H4 (cell line): ENCODE measurements around the gene RPL15. TPM values are rescaled to one million over a fixed set of nuclear protein-coding genes. Genes with fewer than 3 reads are reported as not detected.
"Not testable (repeated sequence)": the region's sequence is repeated elsewhere in the genome, so short reads cannot be mapped to it uniquely, and the experiment has no call there.

ENCODE experiments used
- DNase-seq: peaks from one replicate; pipeline ENCODE4 v3.0.0-alpha.2; 2015; ENCODE audit warnings: low spot score
- total RNA-seq: library from RNA; depleted of rRNA; stranded (reverse); fragments of >200 nt; shearing (Covaris generic); gene quantifications from 2 replicates; pipeline ENCODE4 v1.2.3, GENCODE V29; 2014; rRNA removed

The RPL15 gene
- total RNA-seq, result 2,293 and 2,465 TPM in 2 replicates

DNA sequence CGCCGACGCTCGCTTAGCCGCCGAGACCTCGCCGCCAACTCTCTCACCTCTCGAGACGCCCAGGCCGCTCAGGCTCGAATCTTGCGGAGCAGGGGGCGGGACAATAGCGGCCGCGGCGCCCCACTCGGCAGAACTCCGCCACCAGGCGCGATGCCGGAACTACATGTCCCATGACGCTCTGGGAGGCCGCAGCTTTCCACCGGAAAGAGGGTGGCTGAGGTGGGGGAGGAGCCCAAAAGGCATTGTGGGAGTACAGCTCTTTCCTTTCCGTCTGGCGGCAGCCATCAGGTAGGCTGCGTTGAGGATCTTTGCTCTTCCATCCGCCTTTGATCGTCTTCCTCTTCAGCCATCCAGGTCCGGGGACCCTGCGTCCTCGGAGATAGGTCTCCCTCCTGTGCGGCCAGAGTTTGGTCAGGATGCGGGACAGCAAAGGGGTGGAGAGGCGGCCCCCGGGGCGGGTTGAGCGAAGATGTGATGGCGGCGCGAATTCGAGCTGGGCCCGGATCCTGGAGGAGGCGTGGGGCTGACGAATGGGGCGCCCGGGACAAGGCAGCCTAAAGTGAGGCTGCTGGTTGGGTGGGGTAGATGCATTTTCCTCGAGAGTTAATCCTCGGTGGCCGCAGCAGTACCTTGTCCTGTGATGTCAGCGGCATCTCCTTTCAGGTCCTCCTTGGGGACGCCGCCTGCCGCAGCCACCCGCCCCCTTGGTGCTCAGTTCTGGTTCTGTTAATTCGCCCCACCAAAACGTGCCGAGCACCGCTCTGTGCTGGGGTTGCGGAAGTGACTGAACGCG lies at the start of gene RPL15, which contains the start of gene NKIRAS1:
TSS of gene RPL15 (plus strand) at position 247 of the 793 bp plus-strand sequence. CDS start 728 bp downstream, outside the sequence.
TSS of gene NKIRAS1 (minus strand) at position 105 of the 793 bp plus-strand sequence. CDS start 6,086 bp downstream, outside the sequence.
- DNase-seq, result peak; percentile 94

GRCh38 chr3:23867400-23867799 lies 49.5 kb upstream of the RPL15 start:
- DNase-seq, result no peak

DNA sequence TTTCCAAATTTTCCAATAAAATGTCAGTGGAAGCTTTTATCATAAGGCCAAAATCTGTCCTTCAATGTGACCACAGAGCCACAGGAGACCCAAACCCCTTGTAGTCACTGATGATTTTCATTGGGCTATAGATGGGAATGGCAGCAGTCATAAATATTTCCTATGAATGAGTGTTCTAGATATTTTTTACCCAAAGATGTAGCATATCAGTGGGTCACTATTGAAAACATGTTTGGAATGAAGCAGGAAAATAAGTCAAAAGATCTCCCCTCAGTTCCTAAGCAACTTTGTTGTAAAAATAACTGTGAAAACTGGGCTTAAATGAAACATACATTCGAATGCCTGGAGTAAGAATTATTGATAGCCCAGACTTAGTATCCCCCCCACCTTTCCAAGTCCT lies 49.1 kb upstream of the RPL15 start:
- no peak for DNase-seq

DNA sequence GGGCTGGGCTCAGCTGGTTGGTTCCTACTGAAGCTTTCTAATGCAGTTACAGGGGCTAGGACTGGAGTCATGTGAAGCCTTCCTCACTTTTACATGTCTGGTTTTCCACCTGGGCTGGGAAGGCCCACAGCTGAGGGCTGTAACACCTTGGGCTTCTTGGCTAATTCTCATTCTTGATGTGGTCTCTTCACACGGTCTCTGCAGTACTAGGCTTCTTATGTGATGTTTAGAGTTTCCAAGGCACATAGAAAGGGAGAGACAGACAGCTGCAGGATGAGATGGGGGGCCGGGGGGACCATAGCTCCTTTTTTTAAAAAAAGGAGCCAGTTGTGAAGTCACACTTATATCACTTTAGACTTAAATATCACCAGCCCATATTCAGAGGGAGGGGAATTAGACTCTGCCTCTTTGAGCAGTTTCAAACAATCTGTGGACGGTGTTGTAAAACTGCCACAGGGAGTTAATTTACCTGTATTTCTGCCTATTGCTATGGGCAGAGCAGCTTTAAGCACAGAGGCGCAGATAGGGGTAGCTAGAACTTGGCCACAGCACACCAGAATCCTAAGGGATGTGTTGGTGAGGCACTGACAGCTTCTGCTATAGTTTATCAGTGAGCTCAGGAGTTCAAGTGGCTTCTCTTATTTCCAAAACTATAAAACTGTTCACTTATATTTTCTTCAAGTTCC lies 46.8 kb upstream of the RPL15 start:
- DNase-seq, result no peak

GRCh38 chr3:23870663-23871043 lies 46.3 kb upstream of the RPL15 start:
- not testable (repeated sequence) for DNase-seq

DNA sequence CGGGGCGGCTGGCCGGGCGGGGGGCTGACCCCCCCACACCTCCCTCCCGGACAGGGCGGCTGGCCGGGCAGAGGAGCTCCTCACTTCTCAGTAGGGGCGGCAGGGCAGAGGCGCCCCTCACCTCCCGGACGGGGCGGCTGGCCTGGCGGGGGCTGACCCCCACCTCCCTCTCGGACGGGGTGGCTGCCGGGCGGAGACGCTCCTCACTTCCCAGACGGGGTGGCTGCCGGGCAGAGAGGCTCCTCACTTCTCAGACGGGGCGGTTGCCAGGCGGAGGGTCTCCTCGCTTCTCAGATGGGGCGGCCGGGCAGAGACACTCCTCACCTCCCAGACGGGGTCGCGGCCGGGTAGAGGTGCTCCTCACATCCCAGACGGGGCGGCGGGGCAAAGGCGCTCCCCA lies 45.6 kb upstream of the RPL15 start:
- DNase-seq, result not testable (repeated sequence)

DNA sequence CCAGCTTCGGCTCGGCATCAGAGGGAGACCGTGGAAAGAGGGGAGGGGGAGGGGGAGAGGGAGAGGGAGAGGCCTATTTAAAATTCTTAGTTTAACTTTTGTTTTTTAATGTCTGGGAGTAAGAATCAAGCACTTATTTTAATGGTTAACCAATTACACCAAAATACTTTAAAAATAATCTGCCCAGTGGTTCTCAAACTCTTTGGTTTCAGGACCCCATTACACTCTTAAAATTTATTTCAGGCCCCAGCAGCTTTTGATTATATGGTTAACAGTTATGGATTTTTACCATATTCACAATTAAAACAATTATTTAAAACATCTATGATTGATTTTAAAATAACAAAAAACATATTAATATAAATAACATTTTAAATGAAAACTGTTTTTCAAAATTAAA lies 44.6 kb upstream of the RPL15 start:
- no peak for DNase-seq

DNA sequence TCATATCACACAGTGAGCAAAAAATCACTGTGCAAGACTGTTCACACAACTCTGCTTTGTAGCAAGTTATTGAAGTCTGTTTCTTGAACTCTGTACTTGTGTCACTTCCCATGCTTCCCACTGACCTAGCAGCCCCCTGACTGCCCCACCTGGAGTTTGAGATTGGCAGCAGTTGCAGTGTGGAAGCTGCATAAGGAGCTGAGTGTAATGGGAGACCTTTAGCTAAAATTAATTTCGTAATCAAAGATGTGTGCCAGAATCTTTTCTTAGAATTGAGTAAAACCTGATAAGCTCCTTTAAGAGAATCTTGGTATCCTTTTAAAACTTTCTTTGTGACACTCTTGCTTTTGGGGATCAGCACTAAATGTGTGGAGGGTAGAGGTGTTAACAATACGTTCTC lies 43.0 kb upstream of the RPL15 start:
- no peak for DNase-seq

DNA sequence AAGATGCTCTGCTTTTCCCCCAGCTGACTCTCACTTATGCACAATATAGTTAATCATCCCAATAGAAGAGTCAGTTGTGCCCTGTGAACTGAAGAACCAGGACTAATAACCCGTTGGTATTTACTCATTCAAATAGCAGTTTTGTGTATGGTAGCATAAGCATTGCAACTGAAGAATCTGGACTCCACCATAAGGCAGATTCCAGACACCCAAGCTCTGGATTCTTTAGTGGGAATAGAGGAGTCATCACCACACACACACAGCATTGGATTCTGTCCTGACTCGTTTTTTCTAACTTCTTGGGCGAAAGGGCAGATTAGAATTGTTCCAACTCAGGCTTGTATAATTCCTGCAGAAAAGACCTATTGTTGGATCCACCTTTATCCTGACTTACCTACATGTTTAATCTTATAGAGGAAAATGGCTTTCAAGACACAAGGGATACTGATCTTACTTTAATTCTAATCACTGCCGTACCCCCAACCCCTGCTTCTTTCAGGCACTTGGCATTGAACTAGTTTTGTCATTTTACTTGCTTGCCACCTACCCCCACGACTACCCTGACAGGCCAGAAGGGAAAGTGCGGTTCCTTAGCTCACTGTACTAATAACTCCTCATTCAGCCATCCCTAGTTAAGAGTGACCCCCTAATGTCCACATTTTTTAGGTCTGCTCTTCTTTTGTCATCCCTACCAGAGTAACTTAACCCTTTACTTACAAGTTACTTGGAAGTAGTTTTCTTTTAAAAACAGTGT lies 42.4 kb upstream of the RPL15 start:
- no peak for DNase-seq

DNA sequence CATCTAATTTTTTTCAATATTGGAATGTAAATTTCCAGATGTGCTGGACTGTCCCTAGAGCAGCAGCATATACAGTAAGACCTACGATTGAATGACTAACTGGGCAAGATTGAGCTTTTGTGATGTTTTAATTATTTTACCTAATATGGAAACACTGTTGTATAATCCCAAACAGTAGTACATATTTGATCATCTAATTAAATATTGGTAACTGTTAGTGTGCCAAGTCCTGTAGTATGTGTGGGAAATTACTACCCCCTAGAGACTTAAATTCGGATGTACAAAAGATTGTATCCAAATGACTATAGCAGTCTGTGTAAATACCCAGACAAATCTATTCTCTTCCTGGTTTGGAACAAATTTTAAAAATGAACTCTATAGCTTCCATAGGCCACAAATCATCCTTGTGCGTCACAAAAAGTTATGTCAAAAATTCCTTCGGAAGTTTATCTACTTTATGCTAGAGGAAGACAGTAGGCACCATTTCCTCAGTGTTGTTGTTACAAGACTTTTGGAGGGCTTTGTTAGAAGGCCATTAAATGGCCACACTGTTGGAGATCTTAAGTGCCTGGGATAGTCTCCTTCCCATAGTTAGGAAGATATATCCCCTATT lies 41.7 kb upstream of the RPL15 start:
- DNase-seq, result no peak

DNA sequence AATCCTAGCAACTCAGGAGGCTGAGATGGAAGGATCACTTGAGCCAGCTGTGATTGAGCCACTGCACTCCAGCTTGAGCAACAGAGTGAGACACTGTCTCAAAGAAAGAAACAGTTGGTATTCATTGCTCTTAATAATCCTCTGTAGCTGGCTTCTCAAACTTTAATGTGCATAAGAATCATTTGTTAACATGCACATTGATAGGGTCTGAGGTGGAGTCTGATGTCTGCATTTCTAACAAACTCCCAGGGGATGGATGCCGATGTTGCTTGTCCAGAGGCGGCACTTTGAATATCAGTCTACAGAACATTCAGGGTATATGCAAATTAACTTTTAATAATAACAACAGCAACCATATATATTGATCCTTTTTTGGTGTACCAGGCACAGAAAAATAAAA lies 40.0 kb upstream of the RPL15 start:
- no peak for DNase-seq

- DNase-seq, result peak; percentile 74
These were observed 39.5 kb upstream of the RPL15 start for GRCh38 chr3:23877329-23877980.

- no peak for DNase-seq
These were observed 37.4 kb upstream of the RPL15 start for GRCh38 chr3:23879485-23879884.

DNA sequence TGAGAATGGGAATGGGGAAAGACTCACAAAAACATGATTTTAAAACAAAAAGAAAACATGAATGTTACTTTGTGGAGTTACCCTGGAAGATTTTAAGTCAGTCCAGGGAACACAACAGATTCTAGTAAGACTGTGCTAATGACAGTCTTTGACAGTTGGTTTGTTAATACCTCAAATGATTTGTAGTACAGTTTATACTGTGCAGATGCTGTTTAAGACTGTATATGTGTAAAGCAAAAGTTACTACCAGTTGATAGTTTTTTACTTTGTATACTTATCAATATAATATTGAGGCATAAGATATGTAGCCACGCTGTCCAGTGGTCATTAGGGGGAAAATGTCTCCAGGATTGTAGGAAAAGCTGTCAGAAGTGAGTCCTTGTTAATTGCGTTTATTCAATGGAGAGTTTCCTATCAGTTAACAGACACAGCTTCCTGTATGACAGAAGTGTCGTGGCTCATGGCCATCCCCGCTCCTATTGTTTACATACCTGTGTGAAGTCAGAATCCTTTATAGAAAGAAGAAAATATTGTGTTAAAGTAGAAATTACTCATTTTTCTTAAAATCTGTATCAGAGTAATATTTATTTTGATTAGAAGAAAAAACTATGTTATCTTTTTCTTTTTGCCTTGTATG lies 36.1 kb upstream of the RPL15 start:
- no peak for DNase-seq

DNA sequence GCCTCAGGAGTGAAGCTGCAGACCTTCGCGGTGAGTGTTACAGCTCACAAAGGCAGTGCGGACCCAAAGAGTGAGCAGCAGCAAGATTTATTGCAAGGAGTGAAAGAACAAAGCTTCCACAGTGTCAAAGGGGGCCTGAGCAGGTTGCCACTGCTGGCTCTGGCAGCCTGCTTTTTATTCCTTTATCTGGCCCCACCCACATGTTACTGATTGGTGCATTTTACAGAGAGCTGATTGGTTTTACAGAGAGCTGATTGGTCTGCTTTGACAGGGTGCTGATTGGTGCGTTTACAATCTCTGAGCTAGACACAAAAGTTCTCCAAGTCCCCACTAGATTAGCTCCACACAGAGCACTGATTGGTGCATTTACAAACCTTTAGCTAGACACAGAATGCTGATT lies 34.9 kb upstream of the RPL15 start:
- not testable (repeated sequence) for DNase-seq

- no peak for DNase-seq
These were observed 34.4 kb upstream of the RPL15 start for GRCh38 chr3:23882487-23882918.

DNA sequence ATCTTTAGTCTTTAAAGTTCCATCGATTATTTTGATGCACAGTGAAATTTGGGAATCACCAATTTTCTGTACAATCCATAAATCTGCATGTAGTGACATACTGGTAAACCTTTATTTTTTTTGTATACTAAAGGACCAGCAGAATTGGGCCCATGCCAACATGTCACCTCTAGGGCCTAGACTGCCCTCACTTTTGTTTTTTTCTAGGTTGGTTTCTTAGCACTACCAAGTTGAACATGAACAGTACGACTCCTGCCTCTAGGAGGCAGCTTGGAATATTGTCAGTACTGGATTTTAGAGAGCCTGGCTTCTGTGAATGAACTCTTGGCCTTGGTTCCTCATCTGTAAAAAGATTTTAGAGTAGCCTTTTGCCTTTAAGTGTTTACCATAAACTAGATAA lies 32.5 kb upstream of the RPL15 start:
- DNase-seq, result no peak

GRCh38 chr3:23885210-23885609 lies 31.7 kb upstream of the RPL15 start:
- DNase-seq, result no peak

- no peak for DNase-seq
These were observed 30.6 kb upstream of the RPL15 start for GRCh38 chr3:23886311-23886710.

DNA sequence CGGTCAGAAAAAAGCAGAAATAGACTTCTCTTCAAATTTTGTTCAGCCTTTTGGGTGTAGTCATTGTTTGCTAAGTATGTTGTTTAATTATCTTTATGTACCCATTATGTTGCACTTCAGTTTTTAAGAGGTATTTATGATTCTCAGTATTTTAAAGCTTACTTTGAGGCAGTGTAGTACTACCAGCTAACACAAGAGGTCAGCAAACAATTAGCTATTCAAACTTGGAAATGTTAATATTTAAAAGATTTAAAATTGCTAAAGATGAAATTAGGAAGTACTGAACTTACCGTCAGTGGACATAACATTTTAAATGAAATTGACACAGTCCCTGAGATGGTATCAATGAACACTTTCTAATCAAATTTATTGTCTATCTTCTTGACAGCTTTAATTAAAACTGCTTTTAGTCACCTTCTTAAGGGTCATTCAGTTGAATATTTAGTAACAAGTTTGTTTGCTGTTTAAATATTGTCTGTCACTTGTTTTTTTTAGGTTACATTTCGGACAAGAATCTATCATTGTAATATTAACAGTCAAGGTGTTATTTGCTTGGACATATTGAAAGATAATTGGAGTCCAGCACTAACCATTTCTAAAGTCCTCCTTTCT lies 28.2 kb upstream of the RPL15 start:
- DNase-seq, result no peak
